Measurements from ENCODE around the gene LYRM4. TPM values are rescaled to one million over a fixed set of nuclear protein-coding genes. Genes with fewer than 3 reads are reported as not detected.

LYRM4 gene
- total and polyA plus RNA-seq, 2 donors (not counting 1 experiment from before 2014, with no cell fraction given): 22.1 to 29.5 TPM

DNA sequence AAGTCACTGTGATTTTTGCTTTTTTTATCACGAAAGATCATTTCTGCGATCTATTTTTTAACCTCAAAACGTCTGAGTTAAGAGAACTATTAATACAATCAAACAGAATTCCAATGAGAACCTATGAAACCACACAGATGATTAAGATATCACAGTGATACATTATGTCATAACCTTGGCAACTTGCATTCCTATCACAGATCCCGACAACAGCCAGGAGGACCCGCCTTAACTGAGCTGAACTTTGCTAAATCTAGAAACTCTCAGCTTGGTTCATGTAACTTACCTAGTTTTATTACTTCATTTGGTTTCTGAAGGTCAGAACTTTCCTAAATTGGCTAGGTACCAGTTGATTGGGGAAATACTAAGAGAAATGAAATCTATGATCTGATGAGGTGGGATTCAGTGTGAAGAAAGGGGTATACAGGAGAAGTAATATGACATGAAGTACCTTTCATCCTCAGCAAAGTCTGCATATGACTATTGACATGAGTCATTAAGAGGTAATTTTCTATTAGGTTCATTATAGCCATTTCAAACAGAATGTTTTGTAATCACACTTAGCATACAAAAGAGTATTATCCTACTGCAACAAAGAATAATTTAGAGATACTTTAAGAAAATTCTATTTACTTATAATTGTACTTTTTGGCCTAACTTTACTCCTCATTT is 11.2 kb downstream of the LYRM4 start:
- no peaks in the 10 kb centered on the region for H3K27me3 ChIP-seq (replicated peaks in 1 of 4; ENCODE audit: control extremely low read depth in 1 of 4, control insufficient read depth in 3 of 4, insufficient read depth in 4 of 4, low read length in 3 of 4)
- POLR2A ChIA-PET: no interaction called here
- Mint-ChIP-seq H3K27ac (no peak overlapping the region), H3K4me1 (no peaks in the 10 kb centered on the region), H3K27me3 (no peaks in the 10 kb centered on the region), H3K4me3 (no peak overlapping the region), H3K9me3 (ENCODE audit: insufficient read depth) (no peaks in the 10 kb centered on the region)
- H3K9ac ChIP-seq (ENCODE audit: low read length): no peak overlapping the region
- H3K4me2 ChIP-seq (replicated peaks; ENCODE audit: low read depth, low read length, poor library complexity, severe bottlenecking): no peak overlapping the region
- no peaks in the 10 kb centered on the region for H3K4me1 ChIP-seq (ENCODE audit: control insufficient read depth in 2 of 2, insufficient read depth in 2 of 2, low read length in 2 of 2)
- no peak overlapping the region for H2AFZ ChIP-seq (ENCODE audit: insufficient read depth, low read depth, low read length, poor library complexity, severe bottlenecking)
- no peaks in the 10 kb centered on the region for H3K36me3 ChIP-seq (replicated peaks in 1 of 2; ENCODE audit: control extremely low read depth in 1 of 2, control insufficient read depth in 1 of 2, extremely low read depth in 1 of 2, insufficient read depth in 2 of 2, low read length in 1 of 2)
- no peak for DNase-seq
- no peaks in the 10 kb centered on the region for H4K20me1 ChIP-seq (ENCODE audit: control insufficient read depth, insufficient read depth, low read length, poor library complexity, severe bottlenecking)
- ATAC-seq (ENCODE audit: low read depth): no peak
- peaks cover 17% of the 10 kb centered on the region for H3K79me2 ChIP-seq (ENCODE audit: control insufficient read depth, insufficient read depth, low read length)
- H3K9me3 ChIP-seq (ENCODE audit: control extremely low read depth in 1 of 3, control insufficient read depth in 2 of 3, insufficient read depth in 1 of 3, low read length in 2 of 3): no peaks in the 10 kb centered on the region
- H3K4me3 ChIP-seq (ENCODE audit: control extremely low read depth in 1 of 5, extremely low read depth in 1 of 5, insufficient read depth in 1 of 5, low read depth in 2 of 5, low read length in 4 of 5): no peak overlapping the region
- TF ChIP-seq, protein P1, sequence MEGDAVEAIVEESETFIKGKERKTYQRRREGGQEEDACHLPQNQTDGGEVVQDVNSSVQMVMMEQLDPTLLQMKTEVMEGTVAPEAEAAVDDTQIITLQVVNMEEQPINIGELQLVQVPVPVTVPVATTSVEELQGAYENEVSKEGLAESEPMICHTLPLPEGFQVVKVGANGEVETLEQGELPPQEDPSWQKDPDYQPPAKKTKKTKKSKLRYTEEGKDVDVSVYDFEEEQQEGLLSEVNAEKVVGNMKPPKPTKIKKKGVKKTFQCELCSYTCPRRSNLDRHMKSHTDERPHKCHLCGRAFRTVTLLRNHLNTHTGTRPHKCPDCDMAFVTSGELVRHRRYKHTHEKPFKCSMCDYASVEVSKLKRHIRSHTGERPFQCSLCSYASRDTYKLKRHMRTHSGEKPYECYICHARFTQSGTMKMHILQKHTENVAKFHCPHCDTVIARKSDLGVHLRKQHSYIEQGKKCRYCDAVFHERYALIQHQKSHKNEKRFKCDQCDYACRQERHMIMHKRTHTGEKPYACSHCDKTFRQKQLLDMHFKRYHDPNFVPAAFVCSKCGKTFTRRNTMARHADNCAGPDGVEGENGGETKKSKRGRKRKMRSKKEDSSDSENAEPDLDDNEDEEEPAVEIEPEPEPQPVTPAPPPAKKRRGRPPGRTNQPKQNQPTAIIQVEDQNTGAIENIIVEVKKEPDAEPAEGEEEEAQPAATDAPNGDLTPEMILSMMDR (IDR thresholded peaks at IDR 0.05): no peak
- no peak for TF ChIP-seq EZH2 (IDR thresholded peaks at IDR 0.05; ENCODE audit: borderline replicate concordance, insufficient read depth, low read depth, low read length, poor library complexity, severe bottlenecking)
- H3K27ac ChIP-seq (ENCODE audit: low read length in 2 of 2): no peak overlapping the region
- 100% methylated on average over 1 of the region's 5 CpGs for WGBS (ENCODE audit: insufficient coverage)
- intact Hi-C loops (cut with micrococcal nuclease): no loop called here
- CTCF ChIA-PET: interaction anchor here (1.8 kb wide), 1 partner anchor 106 kb away, joined by 6 read pairs; no protein-coding TSS in a partner anchor

DNA sequence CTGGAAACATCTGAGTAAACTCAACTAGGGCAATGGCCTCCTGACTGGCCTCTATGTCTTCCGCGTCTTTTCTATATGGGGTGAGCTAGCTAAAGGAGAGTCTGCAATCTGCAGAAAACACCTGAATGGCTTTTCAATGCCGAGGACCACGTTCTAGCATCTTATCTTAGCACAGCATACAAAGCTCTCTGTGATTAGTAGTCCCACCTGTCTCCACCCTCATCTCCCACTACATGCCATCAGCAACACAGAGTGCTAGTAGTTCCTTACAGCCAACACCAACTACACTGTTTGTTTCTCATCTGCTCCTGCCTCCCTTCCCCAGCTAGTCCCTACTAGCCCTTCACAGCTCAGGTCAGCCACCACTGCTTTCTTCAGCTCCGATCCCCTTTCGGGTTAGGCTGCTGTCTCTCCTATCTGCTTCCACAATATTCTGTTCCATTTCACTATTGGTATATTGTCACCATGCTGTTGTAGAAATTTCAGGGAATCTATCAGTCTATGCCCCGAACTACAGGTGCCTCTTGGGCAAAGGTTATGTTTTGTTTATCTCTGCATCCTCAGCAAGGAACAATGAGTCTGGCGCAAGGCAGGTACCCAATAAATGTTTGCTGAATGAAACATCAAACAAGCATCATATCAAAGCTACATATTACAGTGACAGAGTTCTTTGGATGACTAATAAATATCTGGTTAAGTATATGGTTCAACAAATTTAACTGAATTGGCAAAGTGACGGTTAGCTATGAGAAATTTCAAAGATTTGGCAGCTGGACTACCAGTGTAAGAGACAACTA is 12.2 kb downstream of the LYRM4 start:
- H3K4me1 ChIP-seq (ENCODE audit: control insufficient read depth in 2 of 2, insufficient read depth in 2 of 2, low read length in 2 of 2): no peaks in the 10 kb centered on the region
- ChIA-PET POLR2A (no interaction called here), CTCF (interaction anchor here (1.8 to 1.9 kb wide), 2 partner anchors 54 to 105 kb away, joined by 6 to 8 read pairs; no protein-coding TSS in a partner anchor)
- WGBS (ENCODE audit: insufficient coverage): 93% methylated on average over 4 of the region's 9 CpGs
- no peak overlapping the region for H3K27ac Mint-ChIP-seq
- H3K27me3 Mint-ChIP-seq: no peaks in the 10 kb centered on the region
- no peak overlapping the region for H3K4me3 Mint-ChIP-seq
- no peaks in the 10 kb centered on the region for H3K9me3 ChIP-seq (ENCODE audit: control extremely low read depth in 1 of 3, control insufficient read depth in 2 of 3, insufficient read depth in 1 of 3, low read length in 2 of 3)
- ATAC-seq (ENCODE audit: low read depth): no peak
- intact Hi-C loops (cut with micrococcal nuclease): no loop called here
- H2AFZ ChIP-seq (ENCODE audit: insufficient read depth, low read depth, low read length, poor library complexity, severe bottlenecking): no peak overlapping the region
- TF ChIP-seq EZH2 (IDR thresholded peaks at IDR 0.05; ENCODE audit: borderline replicate concordance, insufficient read depth, low read depth, low read length, poor library complexity, severe bottlenecking): no peak
- TF ChIP-seq, protein P1 (IDR thresholded peaks at IDR 0.05): no peak
- no peaks in the 10 kb centered on the region for H3K9me3 Mint-ChIP-seq (ENCODE audit: insufficient read depth)
- H3K4me2 ChIP-seq (replicated peaks; ENCODE audit: low read depth, low read length, poor library complexity, severe bottlenecking): no peak overlapping the region
- no peak overlapping the region for H3K4me3 ChIP-seq (ENCODE audit: control extremely low read depth in 1 of 5, extremely low read depth in 1 of 5, insufficient read depth in 1 of 5, low read depth in 2 of 5, low read length in 4 of 5)
- H3K79me2 ChIP-seq (ENCODE audit: control insufficient read depth, insufficient read depth, low read length): peaks cover 19% of the 10 kb centered on the region
- no peaks in the 10 kb centered on the region for H3K36me3 ChIP-seq (replicated peaks in 1 of 2; ENCODE audit: control extremely low read depth in 1 of 2, control insufficient read depth in 1 of 2, extremely low read depth in 1 of 2, insufficient read depth in 2 of 2, low read length in 1 of 2)
- no peak overlapping the region for H3K9ac ChIP-seq (ENCODE audit: low read length)
- no peak for DNase-seq
- no peaks in the 10 kb centered on the region for H3K27me3 ChIP-seq (replicated peaks in 1 of 4; ENCODE audit: control extremely low read depth in 1 of 4, control insufficient read depth in 3 of 4, insufficient read depth in 4 of 4, low read length in 3 of 4)
- no peaks in the 10 kb centered on the region for H3K4me1 Mint-ChIP-seq
- no peaks in the 10 kb centered on the region for H4K20me1 ChIP-seq (ENCODE audit: control insufficient read depth, insufficient read depth, low read length, poor library complexity, severe bottlenecking)
- H3K27ac ChIP-seq (ENCODE audit: low read length in 2 of 2): no peak overlapping the region
